Fibroblast of peridontal ligament (primary cell): ENCODE measurements around the gene IL12RB2.
"Not testable (repeated sequence)": the region's sequence is repeated elsewhere in the genome, so short reads cannot be mapped to it uniquely, and the experiment has no call there.

ENCODE experiments used
- DNase-seq: peaks from one replicate; pipeline ENCODE4 v3.0.0-alpha.2; 2010; ENCODE audit errors: extremely low read depth

IL12RB2 gene

GRCh38 chr1:67431156-67431765, 123.6 kb downstream of the IL12RB2 start:
- DNase-seq = no peak

GRCh38 chr1:67431869-67432578, 124.4 kb downstream of the IL12RB2 start:
- DNase-seq = no peak

GRCh38 chr1:67432745-67433144, 125.1 kb downstream of the IL12RB2 start:
- DNase-seq = no peak

GRCh38 chr1:67433837-67434236, 126.2 kb downstream of the IL12RB2 start:
- peak; percentile 19 for DNase-seq

- DNase-seq = peak; percentile 90
Observed at GRCh38 chr1:67434491-67434890, 126.8 kb downstream of the IL12RB2 start.

- no peak for DNase-seq
Observed at GRCh38 chr1:67436511-67437055, 128.9 kb downstream of the IL12RB2 start.

- no peak for DNase-seq
Observed at GRCh38 chr1:67437961-67438360, 130.3 kb downstream of the IL12RB2 start.

GRCh38 chr1:67439277-67440029, 131.8 kb downstream of the IL12RB2 start:
- no peak for DNase-seq

GRCh38 chr1:67440339-67440738, 132.7 kb downstream of the IL12RB2 start:
- DNase-seq = no peak

GRCh38 chr1:67441183-67441582, 133.5 kb downstream of the IL12RB2 start:
- peak; percentile 70 for DNase-seq

GRCh38 chr1:67441739-67442281, 134.1 kb downstream of the IL12RB2 start:
- no peak for DNase-seq

GRCh38 chr1:67446014-67446413, 138.3 kb downstream of the IL12RB2 start:
- not testable (repeated sequence) for DNase-seq
